GM12892 (cell line): ENCODE measurements around the gene DRC7.

Experiments used
- POLR2A ChIP-seq: IDR thresholded peaks from 2 replicates; pipeline ENCODE4 v1.6.1; 2011; ENCODE audit warnings: low read depth, low read length, control low read depth
- POLR2AphosphoS5 ChIP-seq: IDR thresholded peaks from 2 replicates; pipeline ENCODE4 v1.6.1; 2011; ENCODE audit warnings: low read depth, low read length, control low read depth

GRCh38 chr16:57752203-57752580 lies 57.6 kb downstream of the DRC7 start:
- TF ChIP-seq POLR2AphosphoS5, result no peak
- TF ChIP-seq POLR2A, result no peak
